ENCODE data around the gene OR10V1. TPM values are rescaled to one million over a fixed set of nuclear protein-coding genes. Genes with fewer than 3 reads are reported as not detected.
"Not testable (repeated sequence)": the region's sequence is repeated elsewhere in the genome, so short reads cannot be mapped to it uniquely, and the experiment has no call there.

Gene OR10V1
- total RNA-seq, 1 experiment from 2014 or later, result not detected

- no peak for DNase-seq (ENCODE audit: low spot score)
Observed at GRCh38 chr11:59710136-59710847, 3.4 kb downstream of the OR10V1 start.

- no peak for DNase-seq (ENCODE audit: low spot score)
Observed at GRCh38 chr11:59708537-59708936, 5.1 kb downstream of the OR10V1 start.

GRCh38 chr11:59707371-59707770, 6.3 kb downstream of the OR10V1 start:
- DNase-seq (ENCODE audit: low spot score), result no peak

- peak; percentile 82 for DNase-seq (ENCODE audit: low spot score)
Observed at GRCh38 chr11:59706518-59707285, 6.9 kb downstream of the OR10V1 start.

GRCh38 chr11:59705294-59705693, 8.4 kb downstream of the OR10V1 start:
- no peak for DNase-seq (ENCODE audit: low spot score)

GRCh38 chr11:59703515-59703914, 10.1 kb downstream of the OR10V1 start:
- DNase-seq (ENCODE audit: low spot score), result not testable (repeated sequence)

GRCh38 chr11:59700157-59700556, 13.5 kb downstream of the OR10V1 start:
- DNase-seq (ENCODE audit: low spot score), result not testable (repeated sequence)

GRCh38 chr11:59698506-59698905, 15.1 kb downstream of the OR10V1 start:
- no peak for DNase-seq (ENCODE audit: low spot score)

- no peak for DNase-seq (ENCODE audit: low spot score)
Observed at GRCh38 chr11:59692915-59693314, 20.7 kb downstream of the OR10V1 start.

GRCh38 chr11:59691156-59691555, 22.5 kb downstream of the OR10V1 start:
- DNase-seq (ENCODE audit: low spot score), result no peak

GRCh38 chr11:59689015-59689414, 24.6 kb downstream of the OR10V1 start:
- DNase-seq (ENCODE audit: low spot score), result no peak

GRCh38 chr11:59681260-59681725, 32.4 kb downstream of the OR10V1 start:
- DNase-seq (ENCODE audit: low spot score), result not testable (repeated sequence)

GRCh38 chr11:59680287-59681154, 33.1 kb downstream of the OR10V1 start:
- DNase-seq (ENCODE audit: low spot score), result peak; percentile 89

GRCh38 chr11:59679347-59679746, 34.3 kb downstream of the OR10V1 start:
- DNase-seq (ENCODE audit: low spot score), result no peak

- DNase-seq (ENCODE audit: low spot score), result no peak
Observed at GRCh38 chr11:59678813-59679165, 34.9 kb downstream of the OR10V1 start.

GRCh38 chr11:59678118-59678812, 35.4 kb downstream of the OR10V1 start:
- DNase-seq (ENCODE audit: low spot score), result no peak

GRCh38 chr11:59676205-59676604, 37.4 kb downstream of the OR10V1 start:
- DNase-seq (ENCODE audit: low spot score), result no peak

- DNase-seq (ENCODE audit: low spot score), result no peak
Observed at GRCh38 chr11:59674291-59674690, 39.4 kb downstream of the OR10V1 start.

GRCh38 chr11:59673291-59673690, 40.4 kb downstream of the OR10V1 start:
- no peak for DNase-seq (ENCODE audit: low spot score)

GRCh38 chr11:59671471-59671870, 42.2 kb downstream of the OR10V1 start:
- DNase-seq (ENCODE audit: low spot score), result no peak

- peak; percentile 66 for DNase-seq (ENCODE audit: low spot score)
Observed at GRCh38 chr11:59669611-59670009, 44.0 kb downstream of the OR10V1 start.
